ENCODE data around the gene ITPR1.

The ITPR1 gene

DNA sequence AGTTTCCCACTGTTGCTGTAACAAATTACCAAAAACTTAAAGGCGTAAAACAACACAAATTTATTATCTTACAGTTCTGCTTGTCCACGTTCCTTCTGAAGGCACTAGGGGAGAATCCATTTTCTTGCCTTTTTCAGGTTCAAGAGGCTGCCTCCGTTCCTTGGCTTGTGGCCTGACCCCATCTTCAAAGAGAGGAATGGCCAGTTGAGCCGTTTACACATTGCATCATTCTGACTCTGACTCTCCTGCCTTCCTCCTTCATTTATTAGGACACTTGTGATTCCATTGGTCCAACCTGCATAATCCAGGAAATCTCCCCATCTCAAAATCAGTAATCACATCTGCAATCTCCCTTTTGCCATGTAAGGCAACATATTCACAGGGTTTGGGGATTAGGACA lies 363.4 kb downstream of the ITPR1 start:
- Mint-ChIP-seq H3K4me3 (no peak overlapping the region), H3K4me1 (peaks cover 48% of the 10 kb centered on the region), H3K27me3 (no peaks in the 10 kb centered on the region), H3K27ac (no peak overlapping the region), H3K9me3 (peaks cover 23% of the 10 kb centered on the region), H3K36me3 (peaks cover 56% of the 10 kb centered on the region)
- CTCF ChIA-PET = no interaction called here
- DNase-seq = no peak

DNA sequence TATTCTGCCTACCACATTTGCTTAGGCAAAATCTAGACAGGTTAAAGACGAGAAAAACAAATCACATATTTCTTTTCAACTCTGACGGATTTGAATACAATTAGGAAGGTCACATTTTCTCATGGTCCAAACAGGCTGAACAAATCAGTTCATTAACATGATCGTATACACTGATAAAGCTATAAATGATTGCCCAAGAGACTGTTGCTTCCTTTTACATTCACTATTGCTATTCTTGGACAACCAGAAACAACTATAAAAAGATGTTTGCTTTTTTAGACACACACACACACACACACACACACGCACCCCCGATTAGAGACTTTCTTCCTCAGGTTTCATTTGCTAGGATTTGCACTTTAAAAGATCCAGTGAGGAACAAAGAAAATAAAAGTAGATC lies 363.8 kb downstream of the ITPR1 start:
- Mint-ChIP-seq H3K27ac (no peak overlapping the region), H3K9me3 (peaks cover 27% of the 10 kb centered on the region), H3K36me3 (peaks cover 58% of the 10 kb centered on the region), H3K27me3 (no peaks in the 10 kb centered on the region), H3K4me3 (no peak overlapping the region), H3K4me1 (peaks cover 44% of the 10 kb centered on the region)
- DNase-seq = no peak
- CTCF ChIA-PET = no interaction called here

DNA sequence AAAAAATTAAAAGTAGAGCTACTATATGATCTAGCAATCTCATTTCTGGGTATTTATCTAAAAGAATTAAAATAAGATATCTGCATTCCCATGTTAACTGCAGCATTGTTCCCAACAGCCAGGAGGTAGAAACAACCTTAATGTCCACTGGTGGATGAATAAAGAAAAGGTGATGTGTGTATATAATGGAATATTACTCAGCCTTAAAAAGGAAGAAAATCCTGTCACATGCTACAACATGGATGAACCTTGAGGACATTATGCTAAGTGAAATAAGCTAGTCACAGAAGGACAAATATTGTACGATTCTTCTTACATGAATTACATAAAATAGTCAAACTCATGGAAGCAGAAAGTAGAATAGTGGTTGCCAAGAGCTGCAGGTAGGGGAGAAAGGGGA lies 366.6 kb downstream of the ITPR1 start:
- H3K36me3 Mint-ChIP-seq = peaks cover 65% of the 10 kb centered on the region
- CTCF ChIA-PET = interaction anchor here (1.0 to 1.2 kb wide), 2 partner anchors 27 to 37 kb away, joined by 3 read pairs; no protein-coding TSS in a partner anchor
- DNase-seq = no peak
- peaks cover 40% of the 10 kb centered on the region for H3K9me3 Mint-ChIP-seq
- H3K4me3 Mint-ChIP-seq = no peak overlapping the region
- peaks cover 27% of the 10 kb centered on the region for H3K4me1 Mint-ChIP-seq
- H3K27ac Mint-ChIP-seq = no peak overlapping the region
- H3K27me3 Mint-ChIP-seq = no peaks in the 10 kb centered on the region

- no peaks in the 10 kb centered on the region for H3K27me3 Mint-ChIP-seq
- peaks cover 33% of the 10 kb centered on the region for H3K9me3 Mint-ChIP-seq
- H3K4me3 Mint-ChIP-seq = no peak overlapping the region
- CTCF ChIA-PET = no interaction called here
- no peak overlapping the region for H3K27ac Mint-ChIP-seq
- H3K36me3 Mint-ChIP-seq = peaks cover 46% of the 10 kb centered on the region
- H3K4me1 Mint-ChIP-seq = peaks cover 26% of the 10 kb centered on the region
- DNase-seq = no peak
Measured at GRCh38 chr3:4862973-4863372, 369.8 kb downstream of the ITPR1 start.

GRCh38 chr3:4864503-4864902 lies 371.4 kb downstream of the ITPR1 start:
- Mint-ChIP-seq H3K4me3 (no peak overlapping the region), H3K4me1 (peaks cover 38% of the 10 kb centered on the region), H3K27ac (no peak overlapping the region), H3K27me3 (no peaks in the 10 kb centered on the region), H3K9me3 (peaks cover 31% of the 10 kb centered on the region), H3K36me3 (peaks cover 40% of the 10 kb centered on the region)
- CTCF ChIA-PET = no interaction called here
- no peak for DNase-seq

DNA sequence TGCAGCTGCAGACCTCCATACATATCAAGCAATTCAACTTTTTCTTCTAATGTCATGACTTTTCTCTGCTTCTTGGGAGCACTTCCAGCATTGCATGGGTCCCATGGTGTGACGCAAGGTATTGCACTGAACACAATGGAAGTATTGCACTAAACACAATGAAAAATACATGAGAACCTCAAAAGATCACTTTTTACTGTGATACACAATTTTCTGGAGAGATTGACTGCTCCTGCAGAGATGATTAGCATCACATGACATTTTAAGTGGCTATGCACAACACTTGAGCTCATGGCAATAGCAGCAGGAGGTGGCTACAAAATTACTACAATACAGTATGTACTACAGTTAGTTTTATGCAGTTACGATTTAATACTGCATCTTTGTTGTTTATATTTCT lies 372.6 kb downstream of the ITPR1 start:
- no peaks in the 10 kb centered on the region for H3K27me3 Mint-ChIP-seq
- H3K9me3 Mint-ChIP-seq = peaks cover 27% of the 10 kb centered on the region
- H3K4me3 Mint-ChIP-seq = no peak overlapping the region
- CTCF ChIA-PET = no interaction called here
- H3K4me1 Mint-ChIP-seq = peaks cover 47% of the 10 kb centered on the region
- H3K27ac Mint-ChIP-seq = no peak overlapping the region
- H3K36me3 Mint-ChIP-seq = peaks cover 33% of the 10 kb centered on the region
- DNase-seq = no peak

GRCh38 chr3:4866866-4867265 lies 373.7 kb downstream of the ITPR1 start:
- H3K27ac Mint-ChIP-seq = peak overlapping the region; percentile 92
- H3K4me3 Mint-ChIP-seq = peak overlapping the region; percentile 77
- peaks cover 52% of the 10 kb centered on the region for H3K4me1 Mint-ChIP-seq
- no peak for DNase-seq
- peaks cover 25% of the 10 kb centered on the region for H3K36me3 Mint-ChIP-seq
- H3K27me3 Mint-ChIP-seq = no peaks in the 10 kb centered on the region
- CTCF ChIA-PET = interaction anchor here (0.6 to 1.4 kb wide), 6 partner anchors 15 to 146 kb away, joined by 3 to 11 read pairs (median 4); no protein-coding TSS in a partner anchor
- peaks cover 18% of the 10 kb centered on the region for H3K9me3 Mint-ChIP-seq

- Mint-ChIP-seq H3K27me3 (peaks cover 4% of the 10 kb centered on the region), H3K4me1 (peaks cover 10% of the 10 kb centered on the region), H3K9me3 (no peaks in the 10 kb centered on the region), H3K27ac (no peak overlapping the region), H3K36me3 (peaks cover 2% of the 10 kb centered on the region), H3K4me3 (no peak overlapping the region)
- CTCF ChIA-PET = interaction anchor here (0.7 to 1.5 kb wide), 2 partner anchors 8 to 57 kb away, joined by 3 to 4 read pairs; no protein-coding TSS in a partner anchor
- no peak for DNase-seq
Measured at GRCh38 chr3:4877173-4877787, 384.1 kb downstream of the ITPR1 start.

GRCh38 chr3:4880850-4881249 lies 387.7 kb downstream of the ITPR1 start:
- no peak for DNase-seq
- Mint-ChIP-seq H3K9me3 (no peaks in the 10 kb centered on the region), H3K4me1 (peaks cover 4% of the 10 kb centered on the region), H3K4me3 (no peak overlapping the region), H3K27ac (no peak overlapping the region), H3K27me3 (peaks cover 10% of the 10 kb centered on the region), H3K36me3 (peaks cover 2% of the 10 kb centered on the region)
- CTCF ChIA-PET = interaction anchor here (0.7 to 1.2 kb wide), 6 partner anchors 9 to 169 kb away, joined by 3 to 6 read pairs (median 3); no protein-coding TSS in a partner anchor

- H3K27me3 Mint-ChIP-seq = peaks cover 17% of the 10 kb centered on the region
- peaks cover 8% of the 10 kb centered on the region for H3K36me3 Mint-ChIP-seq
- H3K4me3 Mint-ChIP-seq = no peak overlapping the region
- no peaks in the 10 kb centered on the region for H3K9me3 Mint-ChIP-seq
- H3K4me1 Mint-ChIP-seq = peaks cover 15% of the 10 kb centered on the region
- DNase-seq = no peak
- H3K27ac Mint-ChIP-seq = no peak overlapping the region
- CTCF ChIA-PET = interaction anchor here (1.0 kb wide), 1 partner anchor 12 kb away, joined by 3 read pairs; no protein-coding TSS in a partner anchor
Measured at GRCh38 chr3:4882548-4882947, 389.4 kb downstream of the ITPR1 start.

- H3K4me3 Mint-ChIP-seq = no peak overlapping the region
- CTCF ChIA-PET = no interaction called here
- H3K27ac Mint-ChIP-seq = no peak overlapping the region
- H3K27me3 Mint-ChIP-seq = peaks cover 17% of the 10 kb centered on the region
- no peak for DNase-seq
- peaks cover 8% of the 10 kb centered on the region for H3K36me3 Mint-ChIP-seq
- peaks cover 15% of the 10 kb centered on the region for H3K4me1 Mint-ChIP-seq
- H3K9me3 Mint-ChIP-seq = no peaks in the 10 kb centered on the region
Measured at GRCh38 chr3:4883011-4883410, 389.9 kb downstream of the ITPR1 start.

GRCh38 chr3:4884888-4885287 lies 391.7 kb downstream of the ITPR1 start:
- CTCF ChIA-PET = interaction anchor here (1.0 to 1.3 kb wide), 3 partner anchors 9 to 164 kb away, joined by 3 to 4 read pairs (median 4); no protein-coding TSS in a partner anchor
- Mint-ChIP-seq H3K9me3 (no peaks in the 10 kb centered on the region), H3K4me1 (peaks cover 28% of the 10 kb centered on the region), H3K27me3 (peaks cover 12% of the 10 kb centered on the region), H3K36me3 (peaks cover 6% of the 10 kb centered on the region), H3K27ac (no peak overlapping the region), H3K4me3 (no peak overlapping the region)
- no peak for DNase-seq

DNA sequence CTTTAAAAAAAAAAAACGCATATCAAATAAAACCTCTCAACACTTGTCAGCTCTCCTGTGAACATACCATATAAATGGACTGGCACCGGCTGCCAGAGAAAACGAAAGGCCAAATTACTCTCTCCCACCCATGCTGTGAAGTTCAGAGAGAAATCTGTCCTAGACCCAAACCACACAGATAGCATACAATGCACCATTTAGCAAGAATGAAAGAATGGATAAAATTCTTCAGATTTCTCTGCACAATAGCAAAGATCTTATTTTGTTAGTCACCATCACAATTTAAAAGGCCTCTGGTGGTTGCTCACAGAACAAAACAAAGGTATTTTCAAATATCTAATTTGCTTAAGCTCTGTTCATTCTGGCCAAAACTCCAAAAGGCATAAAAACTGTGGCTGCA lies 392.2 kb downstream of the ITPR1 start:
- Mint-ChIP-seq H3K9me3 (no peaks in the 10 kb centered on the region), H3K27ac (no peak overlapping the region), H3K27me3 (peaks cover 12% of the 10 kb centered on the region), H3K36me3 (peaks cover 6% of the 10 kb centered on the region), H3K4me3 (no peak overlapping the region), H3K4me1 (peaks cover 31% of the 10 kb centered on the region)
- no peak for DNase-seq
- CTCF ChIA-PET = interaction anchor here (0.6 to 1.3 kb wide), 4 partner anchors 9 to 164 kb away, joined by 3 to 4 read pairs (median 4); no protein-coding TSS in a partner anchor

- H3K27ac Mint-ChIP-seq = no peak overlapping the region
- no peak for DNase-seq
- no peak overlapping the region for H3K4me3 Mint-ChIP-seq
- H3K4me1 Mint-ChIP-seq = peaks cover 31% of the 10 kb centered on the region
- peaks cover 16% of the 10 kb centered on the region for H3K27me3 Mint-ChIP-seq
- H3K36me3 Mint-ChIP-seq = peaks cover 6% of the 10 kb centered on the region
- CTCF ChIA-PET = interaction anchor here (1.0 kb wide), 1 partner anchor 56 kb away, joined by 4 read pairs; no protein-coding TSS in a partner anchor
- no peaks in the 10 kb centered on the region for H3K9me3 Mint-ChIP-seq
Measured at GRCh38 chr3:4886448-4886847, 393.3 kb downstream of the ITPR1 start.

DNA sequence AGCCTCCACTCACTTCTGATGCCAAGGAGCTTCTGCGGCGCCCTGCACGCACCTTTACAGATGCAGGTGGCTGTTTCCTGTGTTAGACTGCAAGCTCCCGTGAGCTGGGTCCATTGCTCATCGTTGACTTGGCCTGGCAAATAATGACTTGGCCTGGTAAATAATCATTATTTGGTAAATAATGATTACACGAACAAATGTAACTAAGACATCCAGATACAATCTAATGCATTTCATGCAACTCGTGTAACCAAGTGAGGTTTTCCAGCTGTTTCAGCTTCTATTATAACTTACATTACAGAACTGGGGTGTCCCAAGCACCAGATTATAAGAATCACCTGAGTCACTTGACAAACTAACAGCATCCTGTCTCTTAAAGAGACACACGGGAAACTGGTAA lies 394.0 kb downstream of the ITPR1 start:
- CTCF ChIA-PET = interaction anchor here (0.6 to 1.0 kb wide), 2 partner anchors 57 to 176 kb away, joined by 3 to 4 read pairs; no protein-coding TSS in a partner anchor
- no peak for DNase-seq
- Mint-ChIP-seq H3K36me3 (peaks cover 6% of the 10 kb centered on the region), H3K27ac (no peak overlapping the region), H3K27me3 (peaks cover 18% of the 10 kb centered on the region), H3K4me3 (no peak overlapping the region), H3K4me1 (peaks cover 31% of the 10 kb centered on the region), H3K9me3 (no peaks in the 10 kb centered on the region)
